Ovary (tissue), 3 donors: ENCODE measurements around the gene RANBP1.

Source experiments
- POLR2A ChIP-seq: fragments of 450-650 bp; IDR thresholded peaks from one replicate; pipeline ENCODE4 v1.6.1; 2017; ENCODE audit warnings: antibody characterized with exemption, mild to moderate bottlenecking, moderate library complexity
- TF ChIP-seq, protein P1 (sequence below), 3 donors: fragments of 450-650 bp in 2 of 3; fragments of 200-600 bp in 1 of 3; IDR thresholded peaks; one replicate each; pipeline versions ENCODE4 v1.5.1 to v1.8.0; 2016 to 2022; ENCODE audit warnings: antibody characterized with exemption in 3 of 3, mild to moderate bottlenecking in 1 of 3
- donor health status: DM: no; HTN: no; CAD: no.

DNA sequence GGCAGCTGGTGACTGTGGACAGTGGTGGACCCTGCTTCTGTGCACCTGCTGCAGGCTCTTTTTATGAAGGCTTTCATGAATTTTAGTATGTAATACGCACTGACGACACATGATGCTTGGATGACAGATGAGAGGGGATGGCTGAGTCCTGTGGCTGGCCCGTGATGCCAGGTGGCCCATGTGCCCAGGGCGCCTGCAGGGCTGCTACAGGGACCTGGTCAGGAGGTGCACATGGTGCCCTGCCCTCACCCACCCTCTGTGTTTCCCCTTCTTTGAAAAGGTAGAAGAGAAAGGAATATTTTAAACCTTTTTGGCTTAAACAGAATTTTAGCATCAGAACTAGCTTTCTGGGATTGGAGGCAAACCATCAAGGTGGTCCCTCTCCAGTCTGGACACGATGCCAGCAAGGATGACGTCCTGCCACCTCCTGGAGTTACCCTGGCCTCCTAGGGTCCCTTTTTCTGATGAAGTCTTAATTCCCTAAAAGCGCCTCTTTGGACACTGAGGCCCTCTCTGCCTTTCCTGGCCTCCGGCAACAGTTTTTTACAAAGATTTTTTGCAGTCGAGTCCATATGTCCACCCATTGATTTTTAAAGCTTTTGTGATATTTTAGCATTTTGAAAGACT lies 5.4 kb upstream of the RANBP1 start:
- TF ChIP-seq, protein P1, sequence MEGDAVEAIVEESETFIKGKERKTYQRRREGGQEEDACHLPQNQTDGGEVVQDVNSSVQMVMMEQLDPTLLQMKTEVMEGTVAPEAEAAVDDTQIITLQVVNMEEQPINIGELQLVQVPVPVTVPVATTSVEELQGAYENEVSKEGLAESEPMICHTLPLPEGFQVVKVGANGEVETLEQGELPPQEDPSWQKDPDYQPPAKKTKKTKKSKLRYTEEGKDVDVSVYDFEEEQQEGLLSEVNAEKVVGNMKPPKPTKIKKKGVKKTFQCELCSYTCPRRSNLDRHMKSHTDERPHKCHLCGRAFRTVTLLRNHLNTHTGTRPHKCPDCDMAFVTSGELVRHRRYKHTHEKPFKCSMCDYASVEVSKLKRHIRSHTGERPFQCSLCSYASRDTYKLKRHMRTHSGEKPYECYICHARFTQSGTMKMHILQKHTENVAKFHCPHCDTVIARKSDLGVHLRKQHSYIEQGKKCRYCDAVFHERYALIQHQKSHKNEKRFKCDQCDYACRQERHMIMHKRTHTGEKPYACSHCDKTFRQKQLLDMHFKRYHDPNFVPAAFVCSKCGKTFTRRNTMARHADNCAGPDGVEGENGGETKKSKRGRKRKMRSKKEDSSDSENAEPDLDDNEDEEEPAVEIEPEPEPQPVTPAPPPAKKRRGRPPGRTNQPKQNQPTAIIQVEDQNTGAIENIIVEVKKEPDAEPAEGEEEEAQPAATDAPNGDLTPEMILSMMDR (IDR thresholded peaks at IDR 0.05) = no peak
- TF ChIP-seq POLR2A = no peak
